ENCODE results near the gene SHOC2. TPM values are rescaled to one million over a fixed set of nuclear protein-coding genes. Genes with fewer than 3 reads are reported as not detected.

The SHOC2 gene
- total and polyA plus RNA-seq, 2 of the 13 experiments (the other 11 are each of a cell fraction or from before 2014, with no cell fraction given): 8.6 to 25.5 TPM

GRCh38 chr10:110973400-110973799, 54.0 kb downstream of the SHOC2 start (continued):
- no peak for TF ChIP-seq ARNTL (CRISPR knock-in tag; IDR thresholded peaks at IDR 0.05)

GRCh38 chr10:110976577-110976976, 57.2 kb downstream of the SHOC2 start:
- no peaks in the 10 kb centered on the region for H3K27me3 ChIP-seq (ENCODE audit: control insufficient read depth in 1 of 2, insufficient read depth in 2 of 2, low read length in 2 of 2)
- DNase-seq (ENCODE audit: low spot score): no peak
- H3K9me3 ChIP-seq (ENCODE audit: low read length): no peaks in the 10 kb centered on the region
- H3K4me3 ChIP-seq (replicated peaks in 1 of 3; ENCODE audit: insufficient read depth in 1 of 3, low read depth in 2 of 3, low read length in 3 of 3): no peak overlapping the region
- H3K27ac ChIP-seq (ENCODE audit: extremely low read length, insufficient read depth, low read length): no peak overlapping the region
- no TSS peak for BruUV-seq (replicated peaks)
- no peak overlapping the region for H3K9ac ChIP-seq (ENCODE audit: insufficient read depth, low read depth, low read length)
- intact Hi-C loops (cut with micrococcal nuclease; ENCODE audit: unreplicated experiment): no loop called here
- no peaks in the 10 kb centered on the region for H3K36me3 ChIP-seq (replicated peaks in 1 of 2; ENCODE audit: control insufficient read depth in 1 of 2, insufficient read depth in 2 of 2, low read length in 2 of 2)
- in situ Hi-C loops (cut with HindIII; ENCODE audit: extremely low pct_ligation_motif_present, low pct_unique_long_range_greater_than_20kb): no loop called here
- no peak overlapping the region for H3K4me2 ChIP-seq (ENCODE audit: low read depth, low read length)
- H4K20me1 ChIP-seq (ENCODE audit: insufficient read depth, low read length): no peaks in the 10 kb centered on the region
- POLR2A ChIA-PET: no interaction called here
- no peak for TF ChIP-seq ZBTB20 (CRISPR knock-in tag; IDR thresholded peaks at IDR 0.05; ENCODE audit: borderline replicate concordance, low read depth)
- TF ChIP-seq, protein P1, sequence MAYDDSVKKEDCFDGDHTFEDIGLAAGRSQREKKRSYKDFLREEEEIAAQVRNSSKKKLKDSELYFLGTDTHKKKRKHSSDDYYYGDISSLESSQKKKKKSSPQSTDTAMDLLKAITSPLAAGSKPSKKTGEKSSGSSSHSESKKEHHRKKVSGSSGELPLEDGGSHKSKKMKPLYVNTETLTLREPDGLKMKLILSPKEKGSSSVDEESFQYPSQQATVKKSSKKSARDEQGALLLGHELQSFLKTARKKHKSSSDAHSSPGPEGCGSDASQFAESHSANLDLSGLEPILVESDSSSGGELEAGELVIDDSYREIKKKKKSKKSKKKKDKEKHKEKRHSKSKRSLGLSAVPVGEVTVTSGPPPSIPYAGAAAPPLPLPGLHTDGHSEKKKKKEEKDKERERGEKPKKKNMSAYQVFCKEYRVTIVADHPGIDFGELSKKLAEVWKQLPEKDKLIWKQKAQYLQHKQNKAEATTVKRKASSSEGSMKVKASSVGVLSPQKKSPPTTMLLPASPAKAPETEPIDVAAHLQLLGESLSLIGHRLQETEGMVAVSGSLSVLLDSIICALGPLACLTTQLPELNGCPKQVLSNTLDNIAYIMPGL (CRISPR knock-in tag; IDR thresholded peaks at IDR 0.05; ENCODE audit: borderline replicate concordance in 1 of 2, low read depth in 1 of 2): no peak
- H3K4me1 ChIP-seq (ENCODE audit: insufficient read depth, low read length): peaks cover 24% of the 10 kb centered on the region
- H2AFZ ChIP-seq (ENCODE audit: low read length): no peak overlapping the region
- no peak for FAIRE-seq
- CTCF ChIA-PET (ENCODE audit: low intra/inter-chr PET ratio, low total read pairs): no interaction called here
- H3K79me2 ChIP-seq (ENCODE audit: insufficient read depth, low read length): peaks cover 13% of the 10 kb centered on the region
- WGBS (ENCODE audit: low lambda C conversion rate): 90% methylated on average over 1 of the region's 1 CpG
- no peak for ATAC-seq

GRCh38 chr10:110977662-110978061, 58.3 kb downstream of the SHOC2 start:
- ChIA-PET CTCF (ENCODE audit: low intra/inter-chr PET ratio, low total read pairs) (no interaction called here), POLR2A (no interaction called here)
- Histone ChIP-seq H2AFZ (ENCODE audit: low read length) (no peak overlapping the region), H3K27me3 (ENCODE audit: control insufficient read depth in 1 of 2, insufficient read depth in 2 of 2, low read length in 2 of 2) (no peaks in the 10 kb centered on the region), H3K9me3 (ENCODE audit: low read length) (no peaks in the 10 kb centered on the region), H3K4me1 (ENCODE audit: insufficient read depth, low read length) (peaks cover 18% of the 10 kb centered on the region), H3K9ac (ENCODE audit: insufficient read depth, low read depth, low read length) (no peak overlapping the region), H3K4me3 (replicated peaks in 1 of 3; ENCODE audit: insufficient read depth in 1 of 3, low read depth in 2 of 3, low read length in 3 of 3) (no peak overlapping the region), H3K79me2 (ENCODE audit: insufficient read depth, low read length) (peaks cover 12% of the 10 kb centered on the region), H4K20me1 (ENCODE audit: insufficient read depth, low read length) (no peaks in the 10 kb centered on the region), H3K27ac (ENCODE audit: extremely low read length, insufficient read depth, low read length) (no peak overlapping the region), H3K4me2 (ENCODE audit: low read depth, low read length) (no peak overlapping the region), H3K36me3 (replicated peaks in 1 of 2; ENCODE audit: control insufficient read depth in 1 of 2, insufficient read depth in 2 of 2, low read length in 2 of 2) (no peaks in the 10 kb centered on the region)
- no TSS peak for BruUV-seq (replicated peaks)
- intact Hi-C loops (cut with micrococcal nuclease; ENCODE audit: unreplicated experiment): no loop called here
- no peak for ATAC-seq
- in situ Hi-C loops (cut with HindIII; ENCODE audit: extremely low pct_ligation_motif_present, low pct_unique_long_range_greater_than_20kb): no loop called here
- WGBS (ENCODE audit: low lambda C conversion rate): 86% methylated on average over 2 of the region's 2 CpGs
- no peak for DNase-seq (ENCODE audit: low spot score)
- FAIRE-seq: no peak
- TF ChIP-seq TEAD3 (CRISPR knock-in tag; optimal IDR thresholded peaks at IDR 0.05; ENCODE audit: borderline replicate concordance): no peak
- TF ChIP-seq ZNF138 (CRISPR knock-in tag; IDR thresholded peaks at IDR 0.05; ENCODE audit: low read depth): no peak
- no peak for TF ChIP-seq CHCHD3 (CRISPR knock-in tag; IDR thresholded peaks at IDR 0.05)
- no peak for TF ChIP-seq ZNF235 (CRISPR knock-in tag; IDR thresholded peaks at IDR 0.05; ENCODE audit: borderline replicate concordance)
- TF ChIP-seq, protein P2, sequence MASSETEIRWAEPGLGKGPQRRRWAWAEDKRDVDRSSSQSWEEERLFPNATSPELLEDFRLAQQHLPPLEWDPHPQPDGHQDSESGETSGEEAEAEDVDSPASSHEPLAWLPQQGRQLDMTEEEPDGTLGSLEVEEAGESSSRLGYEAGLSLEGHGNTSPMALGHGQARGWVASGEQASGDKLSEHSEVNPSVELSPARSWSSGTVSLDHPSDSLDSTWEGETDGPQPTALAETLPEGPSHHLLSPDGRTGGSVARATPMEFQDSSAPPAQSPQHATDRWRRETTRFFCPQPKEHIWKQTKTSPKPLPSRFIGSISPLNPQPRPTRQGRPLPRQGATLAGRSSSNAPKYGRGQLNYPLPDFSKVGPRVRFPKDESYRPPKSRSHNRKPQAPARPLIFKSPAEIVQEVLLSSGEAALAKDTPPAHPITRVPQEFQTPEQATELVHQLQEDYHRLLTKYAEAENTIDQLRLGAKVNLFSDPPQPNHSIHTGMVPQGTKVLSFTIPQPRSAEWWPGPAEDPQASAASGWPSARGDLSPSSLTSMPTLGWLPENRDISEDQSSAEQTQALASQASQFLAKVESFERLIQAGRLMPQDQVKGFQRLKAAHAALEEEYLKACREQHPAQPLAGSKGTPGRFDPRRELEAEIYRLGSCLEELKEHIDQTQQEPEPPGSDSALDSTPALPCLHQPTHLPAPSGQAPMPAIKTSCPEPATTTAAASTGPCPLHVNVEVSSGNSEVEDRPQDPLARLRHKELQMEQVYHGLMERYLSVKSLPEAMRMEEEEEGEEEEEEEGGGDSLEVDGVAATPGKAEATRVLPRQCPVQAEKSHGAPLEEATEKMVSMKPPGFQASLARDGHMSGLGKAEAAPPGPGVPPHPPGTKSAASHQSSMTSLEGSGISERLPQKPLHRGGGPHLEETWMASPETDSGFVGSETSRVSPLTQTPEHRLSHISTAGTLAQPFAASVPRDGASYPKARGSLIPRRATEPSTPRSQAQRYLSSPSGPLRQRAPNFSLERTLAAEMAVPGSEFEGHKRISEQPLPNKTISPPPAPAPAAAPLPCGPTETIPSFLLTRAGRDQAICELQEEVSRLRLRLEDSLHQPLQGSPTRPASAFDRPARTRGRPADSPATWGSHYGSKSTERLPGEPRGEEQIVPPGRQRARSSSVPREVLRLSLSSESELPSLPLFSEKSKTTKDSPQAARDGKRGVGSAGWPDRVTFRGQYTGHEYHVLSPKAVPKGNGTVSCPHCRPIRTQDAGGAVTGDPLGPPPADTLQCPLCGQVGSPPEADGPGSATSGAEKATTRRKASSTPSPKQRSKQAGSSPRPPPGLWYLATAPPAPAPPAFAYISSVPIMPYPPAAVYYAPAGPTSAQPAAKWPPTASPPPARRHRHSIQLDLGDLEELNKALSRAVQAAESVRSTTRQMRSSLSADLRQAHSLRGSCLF (CRISPR knock-in tag; IDR thresholded peaks at IDR 0.05; ENCODE audit: borderline replicate concordance): no peak
- no peak for TF ChIP-seq ZNF263 (CRISPR knock-in tag; IDR thresholded peaks at IDR 0.05)
- no peak for TF ChIP-seq RARG (CRISPR knock-in tag; IDR thresholded peaks at IDR 0.05; ENCODE audit: low read depth)
